Measurements from ENCODE around the gene LRIG1. TPM values are rescaled to one million over a fixed set of nuclear protein-coding genes. Genes with fewer than 3 reads are reported as not detected.

Gene LRIG1
- total and polyA plus RNA-seq, 7 donors: 4.2 to 226 (median 150) TPM

GRCh38 chr3:66379565-66379964 lies 121.3 kb downstream of the LRIG1 start:
- intact Hi-C loops (cut with DNase I): no loop called here
- peaks cover 53 to 91% (median 67%) of the 10 kb centered on the region in 4 donors for H3K36me3 ChIP-seq
- H3K9me3 ChIP-seq: no peaks in the 10 kb centered on the region
- peaks cover 0 to 36% (median 27%) of the 10 kb centered on the region in 4 donors for H3K4me1 ChIP-seq
- H3K27me3 ChIP-seq: no peaks in the 10 kb centered on the region
- H3K4me3 ChIP-seq: no peak overlapping the region
- no peak for TF ChIP-seq CTCF (IDR thresholded peaks at IDR 0.05)
- H3K27ac ChIP-seq: peak overlapping the region in 2 of 4 donors; percentile 72 to 76
- DNase-seq: peak; percentile 58
- WGBS, 2 donors: 89 to 96% methylated on average over 9 of the region's 9 CpGs

DNA sequence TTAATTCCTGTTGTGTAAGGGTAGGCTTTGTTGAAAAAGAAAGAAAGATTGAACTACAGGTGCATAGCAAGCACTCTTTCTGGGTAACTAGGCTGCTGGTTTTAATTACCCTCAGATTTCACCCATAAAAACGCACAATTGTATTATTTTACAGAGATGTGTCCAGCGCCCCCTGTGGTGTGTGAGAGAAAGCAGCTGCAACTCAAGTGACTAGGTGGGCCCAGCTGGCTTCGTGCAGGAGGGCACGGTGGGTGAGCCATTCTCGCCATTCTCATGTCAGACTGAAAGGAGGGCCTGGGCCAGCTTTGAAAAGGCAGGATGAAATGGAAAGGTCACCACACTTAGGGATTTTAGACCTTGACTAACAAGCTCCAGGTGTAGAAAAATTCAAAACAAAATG lies 122.6 kb downstream of the LRIG1 start:
- peak overlapping the region in 3 of 4 donors; percentile 44 to 56 (median 53) for H3K27ac ChIP-seq
- peaks cover 40 to 91% (median 54%) of the 10 kb centered on the region in 4 donors for H3K36me3 ChIP-seq
- peaks cover 0 to 38% (median 27%) of the 10 kb centered on the region in 4 donors for H3K4me1 ChIP-seq
- 44 to 69% methylated on average over 5 of the region's 5 CpGs for WGBS, 2 donors
- intact Hi-C loops (cut with DNase I): no loop called here
- H3K9me3 ChIP-seq: no peaks in the 10 kb centered on the region
- no peak for TF ChIP-seq POLR2AphosphoS5 (IDR thresholded peaks at IDR 0.05)
- TF ChIP-seq EP300 (IDR thresholded peaks at IDR 0.05): no peak
- TF ChIP-seq CTCF (IDR thresholded peaks at IDR 0.05): peak in 3 of 4 experiments; percentile 19 to 27 (median 21)
- peak in 1 of 2 donors; percentile 11 for TF ChIP-seq POLR2A (IDR thresholded peaks at IDR 0.05)
- peak; percentile 62 for DNase-seq
- H3K4me3 ChIP-seq: no peak overlapping the region
- no peaks in the 10 kb centered on the region for H3K27me3 ChIP-seq

DNA sequence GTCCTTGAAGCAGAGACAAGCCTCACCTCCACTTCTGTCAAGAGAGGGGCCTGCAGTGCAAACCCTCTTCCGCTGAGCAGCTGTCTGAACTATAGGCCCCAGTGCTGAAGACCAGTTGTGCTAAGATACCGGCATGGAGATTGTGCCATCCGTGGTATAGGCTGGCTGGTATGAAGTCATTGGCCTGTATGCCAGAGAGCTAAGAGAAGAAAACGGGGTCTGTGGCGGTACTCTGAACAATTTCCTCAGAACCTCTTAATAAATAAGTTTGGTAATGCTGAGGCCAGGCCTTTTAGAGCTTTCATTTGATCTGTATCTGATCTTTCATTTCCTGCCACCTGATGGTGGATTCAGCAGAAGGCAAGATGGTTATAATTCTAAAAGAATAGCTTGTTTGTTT lies 123.0 kb downstream of the LRIG1 start:
- 72 to 90% methylated on average over 5 of the region's 5 CpGs for WGBS, 2 donors
- Histone ChIP-seq H3K4me1 (peaks cover 0 to 43% (median 27%) of the 10 kb centered on the region in 4 donors), H3K27ac (peak overlapping the region in 3 of 4 donors; percentile 44 to 56 (median 53)), H3K27me3 (no peaks in the 10 kb centered on the region), H3K4me3 (no peak overlapping the region), H3K9me3 (no peaks in the 10 kb centered on the region), H3K36me3 (peaks cover 36 to 88% (median 49%) of the 10 kb centered on the region in 4 donors)
- TF ChIP-seq POLR2A (IDR thresholded peaks at IDR 0.05) (no peak), EP300 (IDR thresholded peaks at IDR 0.05) (no peak), POLR2AphosphoS5 (IDR thresholded peaks at IDR 0.05) (no peak), CTCF (IDR thresholded peaks at IDR 0.05) (no peak)
- intact Hi-C loops (cut with DNase I): no loop called here
- no peak for DNase-seq

DNA sequence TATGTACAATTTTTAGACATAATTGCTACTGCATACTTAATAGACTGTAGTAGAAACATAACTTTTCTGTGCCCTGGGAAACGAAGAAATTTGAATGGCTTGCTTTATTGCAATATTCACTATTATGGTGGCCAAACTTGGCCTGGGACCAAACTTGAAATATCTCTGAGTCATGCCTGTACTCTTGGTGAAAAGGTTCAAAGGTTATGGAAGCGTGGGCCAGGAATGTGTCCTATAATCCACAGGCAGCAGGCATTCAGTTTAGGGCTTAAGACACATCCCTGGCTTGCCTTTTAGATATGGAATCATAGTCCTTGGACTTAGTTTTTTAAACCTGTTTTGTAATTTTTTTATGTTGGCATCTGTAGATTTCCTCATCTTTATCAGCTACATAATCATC lies 124.3 kb downstream of the LRIG1 start:
- TF ChIP-seq CTCF (IDR thresholded peaks at IDR 0.05): no peak
- TF ChIP-seq POLR2A (IDR thresholded peaks at IDR 0.05): no peak
- TF ChIP-seq EP300 (IDR thresholded peaks at IDR 0.05): no peak
- peak in 3 of 4 donors; percentile 14 to 49 (median 48) for TF ChIP-seq POLR2AphosphoS5 (IDR thresholded peaks at IDR 0.05)
- no peak overlapping the region for H3K4me3 ChIP-seq
- H3K36me3 ChIP-seq: peaks cover 23 to 75% (median 37%) of the 10 kb centered on the region in 4 donors
- peak overlapping the region in 3 of 4 donors; percentile 44 to 56 (median 53) for H3K27ac ChIP-seq
- no peaks in the 10 kb centered on the region for H3K27me3 ChIP-seq
- H3K4me1 ChIP-seq: peaks cover 0 to 34% (median 19%) of the 10 kb centered on the region in 4 donors
- no peaks in the 10 kb centered on the region for H3K9me3 ChIP-seq
- no peak for DNase-seq
- WGBS, 2 donors: 19 to 59% methylated on average over 2 of the region's 2 CpGs
- intact Hi-C loops (cut with DNase I): no loop called here

All from sigmoid colon (tissue), 7 donors.